D721Med (cell line): Measurements from ENCODE around the gene HNF1A.

Experiments used
- DNase-seq: peaks from one replicate; pipeline ENCODE4 v3.0.0; 2011; ENCODE audit warnings: low spot score; ENCODE audit not compliant: insufficient read length
- FAIRE-seq: peaks from 2 replicates; lab custom pipeline; 2011; peaks lifted over from hg19 to GRCh38; lab: Jason Lieb, UNC
- TF ChIP-seq, protein P1 (sequence below): IDR thresholded peaks from 2 replicates; pipeline ENCODE4 v1.5.1; 2012; ENCODE audit warnings: mild to moderate bottlenecking, control low read depth; ENCODE audit not compliant: insufficient read depth; ENCODE audit errors: missing control alignments

HNF1A gene

DNA sequence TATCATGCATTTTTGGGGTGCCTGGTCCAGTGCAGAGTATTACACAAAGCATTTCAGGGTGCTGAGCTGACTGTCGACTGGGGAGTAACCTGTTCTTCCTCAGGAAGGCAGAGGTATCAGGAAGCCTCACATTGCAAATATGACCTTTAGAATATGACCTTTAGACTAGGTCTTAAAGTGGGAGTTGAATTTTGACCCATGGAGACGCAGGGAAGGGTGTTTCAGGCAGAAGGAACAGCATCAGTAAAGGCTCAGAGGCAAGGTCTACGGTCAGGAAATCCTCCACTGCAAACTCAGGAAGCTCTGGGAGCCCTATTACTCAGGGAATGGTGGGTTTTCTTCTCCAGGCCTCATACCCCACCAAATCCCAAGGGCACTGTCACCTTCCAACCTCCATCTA, 11.3 kb downstream of the HNF1A start:
- no peak for DNase-seq
- FAIRE-seq, result no peak
- TF ChIP-seq, protein P1, sequence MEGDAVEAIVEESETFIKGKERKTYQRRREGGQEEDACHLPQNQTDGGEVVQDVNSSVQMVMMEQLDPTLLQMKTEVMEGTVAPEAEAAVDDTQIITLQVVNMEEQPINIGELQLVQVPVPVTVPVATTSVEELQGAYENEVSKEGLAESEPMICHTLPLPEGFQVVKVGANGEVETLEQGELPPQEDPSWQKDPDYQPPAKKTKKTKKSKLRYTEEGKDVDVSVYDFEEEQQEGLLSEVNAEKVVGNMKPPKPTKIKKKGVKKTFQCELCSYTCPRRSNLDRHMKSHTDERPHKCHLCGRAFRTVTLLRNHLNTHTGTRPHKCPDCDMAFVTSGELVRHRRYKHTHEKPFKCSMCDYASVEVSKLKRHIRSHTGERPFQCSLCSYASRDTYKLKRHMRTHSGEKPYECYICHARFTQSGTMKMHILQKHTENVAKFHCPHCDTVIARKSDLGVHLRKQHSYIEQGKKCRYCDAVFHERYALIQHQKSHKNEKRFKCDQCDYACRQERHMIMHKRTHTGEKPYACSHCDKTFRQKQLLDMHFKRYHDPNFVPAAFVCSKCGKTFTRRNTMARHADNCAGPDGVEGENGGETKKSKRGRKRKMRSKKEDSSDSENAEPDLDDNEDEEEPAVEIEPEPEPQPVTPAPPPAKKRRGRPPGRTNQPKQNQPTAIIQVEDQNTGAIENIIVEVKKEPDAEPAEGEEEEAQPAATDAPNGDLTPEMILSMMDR, result no peak

GRCh38 chr12:120990487-120991055, 12.2 kb downstream of the HNF1A start:
- DNase-seq, result no peak
- FAIRE-seq, result no peak
- TF ChIP-seq, protein P1, result no peak

DNA sequence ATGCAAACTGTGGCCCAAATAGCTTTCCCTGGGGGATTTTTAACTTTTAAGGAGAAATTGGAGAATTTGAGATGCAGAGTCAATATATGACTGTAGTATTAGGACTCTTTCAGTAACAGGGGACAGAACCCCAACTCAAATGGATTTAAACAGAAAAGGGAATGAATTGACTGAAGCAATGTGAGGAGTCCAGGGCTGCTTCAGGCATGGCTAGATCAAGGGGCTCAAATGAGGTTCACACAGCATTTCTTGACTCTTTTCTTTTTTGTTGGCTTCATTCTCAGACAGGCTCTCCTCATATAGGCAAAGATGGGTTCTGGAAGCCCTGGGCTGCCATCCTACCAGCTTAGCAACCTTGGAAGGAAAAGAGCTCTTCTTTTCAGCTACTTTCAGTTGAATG, 13.6 kb downstream of the HNF1A start:
- DNase-seq, result no peak
- TF ChIP-seq, protein P1, result no peak
- no peak for FAIRE-seq

GRCh38 chr12:120992989-120993388, 14.6 kb downstream of the HNF1A start:
- DNase-seq (no peak), FAIRE-seq (no peak)
- TF ChIP-seq, protein P1, result no peak

DNA sequence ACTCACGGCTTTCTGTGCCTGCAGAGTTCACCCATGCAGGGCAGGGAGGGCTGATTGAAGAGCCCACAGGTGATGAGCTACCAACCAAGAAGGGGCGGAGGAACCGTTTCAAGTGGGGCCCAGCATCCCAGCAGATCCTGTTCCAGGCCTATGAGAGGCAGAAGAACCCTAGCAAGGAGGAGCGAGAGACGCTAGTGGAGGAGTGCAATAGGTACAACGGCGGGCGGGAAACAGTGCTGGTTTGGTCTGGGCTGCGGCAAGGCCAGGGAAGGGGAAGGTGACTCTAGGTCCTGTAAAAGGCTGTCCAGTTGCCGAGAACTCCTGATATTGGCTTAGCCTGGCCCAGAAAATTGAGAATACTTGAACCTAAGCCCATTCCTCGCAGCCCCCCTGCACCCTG, 15.2 kb downstream of the HNF1A start:
- no peak for DNase-seq
- FAIRE-seq, result no peak
- TF ChIP-seq, protein P1, result no peak

DNA sequence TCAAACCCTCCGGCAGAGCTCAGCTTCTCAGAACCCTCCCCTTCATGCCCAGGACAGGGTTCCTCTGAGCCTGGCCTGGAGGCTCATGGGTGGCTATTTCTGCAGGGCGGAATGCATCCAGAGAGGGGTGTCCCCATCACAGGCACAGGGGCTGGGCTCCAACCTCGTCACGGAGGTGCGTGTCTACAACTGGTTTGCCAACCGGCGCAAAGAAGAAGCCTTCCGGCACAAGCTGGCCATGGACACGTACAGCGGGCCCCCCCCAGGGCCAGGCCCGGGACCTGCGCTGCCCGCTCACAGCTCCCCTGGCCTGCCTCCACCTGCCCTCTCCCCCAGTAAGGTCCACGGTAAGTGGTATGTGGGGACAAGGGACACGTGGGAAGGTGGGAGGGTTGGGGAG, 15.7 kb downstream of the HNF1A start:
- FAIRE-seq (no peak), DNase-seq (no peak)
- TF ChIP-seq, protein P1, result no peak

- FAIRE-seq (no peak), DNase-seq (no peak)
- TF ChIP-seq, protein P1, result no peak
Measured at GRCh38 chr12:120994589-120995337, 16.4 kb downstream of the HNF1A start.
